ENCODE data around the gene RASAL2.

RASAL2 gene

DNA sequence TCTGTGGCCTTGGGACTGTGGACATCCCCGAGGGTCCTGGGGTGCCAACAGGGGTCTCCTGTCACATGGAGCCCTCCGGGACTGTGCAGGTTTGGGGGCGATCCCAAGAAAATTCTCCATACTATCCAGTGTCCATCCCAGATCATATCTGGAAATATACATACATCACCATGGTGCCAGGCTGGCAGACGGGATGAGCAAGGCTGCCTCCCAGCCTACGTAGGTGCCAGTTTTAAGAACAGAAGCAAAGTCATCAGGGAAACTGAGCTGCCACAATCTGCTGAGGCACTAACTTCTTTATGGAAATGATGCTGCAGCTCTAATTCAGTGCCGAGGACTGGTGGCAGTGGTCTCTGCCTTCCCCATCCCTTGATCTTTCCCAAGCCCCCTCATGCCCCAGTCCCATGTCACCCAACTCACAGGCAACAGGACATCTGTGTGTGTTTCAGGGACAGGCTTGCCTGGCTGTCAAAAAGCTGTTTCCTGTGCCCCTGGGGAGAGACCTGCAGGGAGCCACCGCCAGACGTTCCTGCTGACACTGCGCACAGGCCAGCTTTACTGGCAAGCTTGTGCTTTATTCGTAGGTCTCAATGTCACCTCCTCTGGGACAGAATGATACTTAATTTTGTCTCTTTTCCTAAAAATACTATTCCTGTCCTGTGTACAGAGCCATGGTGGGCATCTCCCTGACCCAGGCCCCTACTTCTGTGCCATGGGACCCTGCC lies 434.5 kb downstream of the RASAL2 start:
- in situ Hi-C loops (cut with MboI; ENCODE audit: low sequenced_read_pairs), result loop anchor here (25.0 kb wide), 1 partner anchor 1259 kb away; no protein-coding TSS in a partner anchor

DNA sequence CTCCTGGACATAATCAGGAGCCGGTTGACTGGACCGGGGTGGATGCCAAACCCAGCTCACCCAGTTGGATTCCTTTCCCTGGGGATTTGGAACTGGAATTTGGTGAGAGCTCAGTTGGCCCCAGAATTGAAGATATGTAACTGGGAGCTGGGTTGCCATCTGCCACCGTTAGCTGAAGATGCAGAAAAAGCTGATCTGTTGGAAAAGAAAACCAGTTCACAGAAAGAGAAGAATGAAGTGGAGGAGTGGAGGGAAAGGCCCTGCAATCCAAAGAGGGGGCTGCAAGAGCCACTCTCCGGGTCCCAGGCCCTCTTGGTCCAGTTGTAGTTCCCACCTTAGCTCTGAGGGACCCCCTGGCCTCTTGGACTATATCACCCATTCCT lies 435.0 kb downstream of the RASAL2 start:
- in situ Hi-C loops (cut with MboI; ENCODE audit: low sequenced_read_pairs), result loop anchor here (25.0 kb wide), 1 partner anchor 1258 kb away; no protein-coding TSS in a partner anchor

DNA sequence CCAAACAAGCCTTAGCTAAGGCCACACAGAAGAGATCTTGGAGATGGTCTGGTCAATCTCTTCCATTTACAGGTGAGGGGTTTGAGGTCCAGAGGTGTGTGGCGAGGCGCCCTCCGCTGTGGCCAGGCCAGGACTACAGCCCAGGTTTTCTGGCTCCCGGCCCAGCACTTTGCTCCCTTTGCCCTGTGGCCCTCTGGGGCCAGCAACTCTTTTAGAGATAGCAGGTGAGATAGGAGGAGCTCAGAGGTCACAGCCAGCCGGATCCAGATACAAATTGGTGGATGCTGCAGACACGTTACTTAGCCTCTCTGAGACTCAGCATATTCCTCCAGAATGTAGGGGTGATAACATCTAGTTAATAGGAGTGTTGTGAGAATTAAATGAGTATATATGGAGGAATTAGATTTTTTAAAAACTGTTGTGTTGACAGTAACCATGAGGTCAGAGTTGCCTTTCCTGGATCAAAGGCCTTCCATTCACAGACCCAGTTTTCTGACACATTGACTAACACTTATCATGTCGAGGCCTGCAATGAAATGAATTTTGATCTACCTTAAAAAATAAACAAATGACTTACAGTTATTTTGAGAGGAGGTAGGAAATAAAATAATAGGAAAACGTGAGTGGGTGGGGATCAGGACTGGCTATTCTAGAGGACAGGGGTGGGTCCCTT lies 435.6 kb downstream of the RASAL2 start:
- in situ Hi-C loops (cut with MboI; ENCODE audit: low sequenced_read_pairs), result loop anchor here (10.0 to 25.0 kb wide), 3 partner anchors 485 to 1258 kb away; no protein-coding TSS in a partner anchor

DNA sequence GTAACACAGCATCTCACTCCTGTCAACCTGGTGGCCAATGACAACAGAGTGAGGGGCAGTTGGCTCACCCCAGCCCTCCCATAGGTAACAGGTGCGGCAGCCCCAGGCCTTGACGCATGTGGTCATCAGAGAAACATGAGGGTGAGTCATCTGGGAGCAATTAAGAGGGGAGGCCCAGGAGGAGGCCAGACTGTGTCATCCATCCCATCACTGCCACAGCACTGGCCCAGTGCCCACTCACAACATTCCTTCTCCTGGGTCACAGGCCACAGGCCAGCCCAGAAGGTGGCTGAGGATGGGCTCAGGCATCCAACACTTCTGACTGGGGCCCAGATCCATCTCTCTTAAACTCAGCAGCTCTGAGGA lies 436.1 kb downstream of the RASAL2 start:
- in situ Hi-C loops (cut with MboI; ENCODE audit: low sequenced_read_pairs), result loop anchor here (10.0 to 25.0 kb wide), 3 partner anchors 485 to 1257 kb away; no protein-coding TSS in a partner anchor

DNA sequence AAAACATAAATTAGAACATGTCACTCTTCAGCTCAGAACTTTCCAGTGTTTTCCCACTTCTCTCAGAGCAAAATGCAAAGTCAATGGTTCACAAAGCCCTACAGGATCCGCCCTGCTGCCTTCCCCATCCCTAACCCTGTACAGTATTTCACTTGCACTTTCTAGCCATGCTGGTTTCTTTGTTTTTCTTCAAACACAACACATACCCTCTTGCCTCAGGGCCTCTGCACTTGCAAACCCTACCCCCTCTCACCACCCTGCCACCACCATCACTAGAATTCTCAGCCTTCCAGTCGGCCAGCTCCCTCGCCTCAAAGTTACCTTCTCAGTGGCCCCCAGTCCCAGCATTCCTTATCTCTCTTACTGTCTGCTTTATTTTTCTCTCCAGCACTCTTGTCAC lies 436.6 kb downstream of the RASAL2 start:
- in situ Hi-C loops (cut with MboI; ENCODE audit: low sequenced_read_pairs), result loop anchor here (10.0 to 25.0 kb wide), 3 partner anchors 484 to 1257 kb away; no protein-coding TSS in a partner anchor

DNA sequence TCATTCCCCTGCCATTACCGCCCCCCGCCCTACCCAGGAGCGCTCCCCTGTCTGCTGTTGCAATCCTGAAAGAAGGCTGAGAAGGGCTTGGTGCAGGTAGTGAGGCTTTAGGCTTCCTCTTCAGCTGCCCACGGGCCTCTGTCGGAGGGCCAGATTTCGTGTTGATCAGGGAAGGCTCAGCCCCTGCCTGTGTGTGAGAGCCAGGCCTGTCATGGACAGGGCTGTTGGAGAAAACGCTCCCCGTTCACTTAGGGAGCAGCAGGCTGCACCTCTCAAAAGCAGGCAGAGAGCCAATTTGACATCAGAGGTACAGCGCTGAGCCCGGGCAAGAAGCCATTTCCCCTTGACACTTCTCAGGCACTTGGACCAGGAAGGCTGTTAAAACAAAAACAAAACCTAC lies 438.0 kb downstream of the RASAL2 start:
- in situ Hi-C loops (cut with MboI; ENCODE audit: low sequenced_read_pairs), result loop anchor here (10.0 to 25.0 kb wide), 3 partner anchors 483 to 1255 kb away; no protein-coding TSS in a partner anchor

DNA sequence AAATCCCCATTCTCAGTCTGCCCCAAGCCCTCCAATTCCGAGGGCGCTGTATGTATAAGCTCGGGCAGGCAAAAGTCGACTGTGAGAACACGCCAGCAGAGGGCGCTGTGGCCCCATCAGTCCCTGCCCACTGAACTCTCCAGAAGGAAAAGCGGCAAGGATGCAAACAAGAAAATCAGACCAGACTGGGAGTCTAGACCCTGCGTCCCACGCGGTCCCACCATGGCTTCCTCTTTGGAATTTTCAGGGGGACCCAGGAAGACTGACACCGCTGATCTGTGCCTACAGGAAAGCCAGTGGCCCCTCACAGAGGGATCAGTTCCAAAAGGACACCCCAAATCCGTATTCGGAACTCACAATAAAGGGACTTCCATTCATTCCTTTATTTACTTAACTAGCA lies 438.5 kb downstream of the RASAL2 start:
- in situ Hi-C loops (cut with MboI; ENCODE audit: low sequenced_read_pairs), result loop anchor here (10.0 to 25.0 kb wide), 3 partner anchors 482 to 1255 kb away; no protein-coding TSS in a partner anchor

DNA sequence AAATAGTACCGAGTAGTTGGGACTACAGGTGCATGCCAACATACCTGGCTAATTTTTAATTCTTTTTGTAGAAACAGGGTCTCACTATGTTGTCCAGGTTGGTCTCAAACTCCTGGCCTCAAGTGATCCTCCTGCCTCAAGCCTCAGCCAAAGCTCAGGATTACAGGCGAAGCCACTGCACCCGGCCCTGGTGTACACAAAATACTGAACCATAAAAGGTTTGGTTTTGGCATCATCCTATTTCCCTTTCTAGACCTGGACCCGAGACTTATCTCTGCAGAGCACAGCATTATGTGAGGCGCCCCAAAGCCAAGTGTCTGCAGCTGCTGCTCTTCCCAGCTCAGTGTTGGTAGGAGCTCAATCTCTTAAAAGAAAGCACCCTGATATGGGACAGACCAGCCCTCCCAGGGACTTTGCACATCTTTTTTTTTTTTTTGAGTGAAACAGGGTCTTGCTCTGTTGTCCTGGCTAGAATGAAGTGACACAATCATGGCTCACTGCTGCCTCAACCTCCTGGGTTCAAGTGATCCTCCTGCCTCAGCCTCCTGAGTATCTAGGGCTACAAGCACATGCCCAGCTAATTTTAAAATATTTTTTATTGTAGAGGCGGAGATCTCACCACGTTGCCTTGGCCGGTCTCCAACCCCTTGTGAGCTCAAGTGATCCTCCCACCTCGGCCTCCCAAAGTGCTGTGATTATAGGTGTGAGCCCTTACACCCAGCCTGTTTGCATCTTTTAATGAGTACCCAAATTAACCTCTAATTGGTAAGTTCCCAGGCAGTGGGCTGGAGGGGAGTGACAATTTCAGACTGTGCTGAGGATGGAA lies 439.4 kb downstream of the RASAL2 start:
- in situ Hi-C loops (cut with MboI; ENCODE audit: low sequenced_read_pairs), result loop anchor here (10.0 to 25.0 kb wide), 3 partner anchors 481 to 1254 kb away; no protein-coding TSS in a partner anchor

Measured in HL-60/S4 (cell line).